Mesenchymal stem cell (in vitro differentiated cells and primary cell): ENCODE measurements around the gene UGT1A8.
"Not testable (repeated sequence)": the region's sequence is repeated elsewhere in the genome, so short reads cannot be mapped to it uniquely, and the experiment has no call there.

Source experiments
- DNase-seq: peaks from one replicate; pipeline ENCODE4 v3.0.0-alpha.2; 2013
- H2AFZ ChIP-seq: one replicate; pipeline ENCODE4 v1.6.1; 2013; ENCODE audit warnings: low read depth, mild to moderate bottlenecking, control low read depth, inconsistent platforms, low read length, moderate library complexity
- H2AK5ac ChIP-seq: 2 replicates; pipeline ENCODE4 v1.6.1; 2013; ENCODE audit warnings: low read length, moderate library complexity, mild to moderate bottlenecking, inconsistent platforms; ENCODE audit not compliant: severe bottlenecking
- H2BK120ac ChIP-seq: one replicate; pipeline ENCODE4 v1.6.1; 2013; ENCODE audit warnings: low read depth, mild to moderate bottlenecking, inconsistent platforms, low read length, moderate library complexity
- H2BK12ac ChIP-seq, 2 experiments: one replicate each; pipeline ENCODE4 v1.6.1; 2013; ENCODE audit warnings: inconsistent platforms in 2 of 2, low read length in 2 of 2, mild to moderate bottlenecking in 2 of 2, moderate library complexity in 2 of 2, control low read depth in 1 of 2
- H2BK15ac ChIP-seq: one replicate; pipeline ENCODE4 v1.6.1; 2013; ENCODE audit warnings: mild to moderate bottlenecking, low read depth, inconsistent platforms; ENCODE audit not compliant: poor library complexity, severe bottlenecking
- H2BK5ac ChIP-seq: 2 replicates; pipeline ENCODE4 v1.6.1; 2013; ENCODE audit warnings: low read depth, mild to moderate bottlenecking, low read length, control low read depth, inconsistent platforms; ENCODE audit not compliant: poor library complexity, severe bottlenecking
- H3K14ac ChIP-seq, 2 experiments: one replicate each; pipeline ENCODE4 v1.6.1; 2013; ENCODE audit warnings: inconsistent platforms in 2 of 2, low read length in 2 of 2, control low read depth in 1 of 2, mild to moderate bottlenecking in 1 of 2, moderate library complexity in 1 of 2
- H3K18ac ChIP-seq, 2 experiments: one replicate each; pipeline ENCODE4 v1.6.1; 2013; ENCODE audit warnings: inconsistent platforms in 2 of 2, low read length in 2 of 2, control low read depth in 1 of 2, low read depth in 1 of 2, mild to moderate bottlenecking in 1 of 2
- H3K23ac ChIP-seq, 2 experiments: one replicate each; pipeline ENCODE4 v1.6.1; 2013; ENCODE audit warnings: inconsistent platforms in 2 of 2, low read length in 2 of 2, mild to moderate bottlenecking in 2 of 2, moderate library complexity in 2 of 2, control low read depth in 1 of 2
- H3K27ac ChIP-seq: 2 replicates; pipeline ENCODE4 v1.5.1; 2013; ENCODE audit warnings: mild to moderate bottlenecking, moderate library complexity, low read length, control low read depth, inconsistent platforms; ENCODE audit not compliant: poor library complexity, severe bottlenecking
- H3K27me3 ChIP-seq, 2 experiments: 2 replicates each; pipeline versions ENCODE4 v1.6.1 to v1.7.0; 2013; ENCODE audit warnings: low read length in 2 of 2, mild to moderate bottlenecking in 2 of 2, moderate library complexity in 2 of 2, control low read depth in 1 of 2, inconsistent platforms in 1 of 2; ENCODE audit not compliant: control insufficient read depth in 1 of 2, insufficient read depth in 1 of 2
- H3K36me3 ChIP-seq, 2 experiments: 2 replicates each; pipeline versions ENCODE4 v1.6.1 to v1.7.0; 2013; ENCODE audit warnings: low read length in 2 of 2, control low read depth in 1 of 2, inconsistent platforms in 1 of 2, low read depth in 1 of 2, mild to moderate bottlenecking in 1 of 2; ENCODE audit not compliant: insufficient read depth in 2 of 2, control insufficient read depth in 1 of 2
- H3K4ac ChIP-seq, 2 experiments: one replicate each; pipeline ENCODE4 v1.6.1; 2013; ENCODE audit warnings: inconsistent platforms in 2 of 2, low read length in 2 of 2, mild to moderate bottlenecking in 2 of 2, moderate library complexity in 2 of 2, control low read depth in 1 of 2, low read depth in 1 of 2
- H3K4me1 ChIP-seq: 2 replicates; pipeline ENCODE4 v1.6.1; 2013; ENCODE audit warnings: low read depth, low read length, control low read depth; ENCODE audit not compliant: control insufficient read depth, insufficient read depth
- H3K4me2 ChIP-seq: 2 replicates; pipeline ENCODE4 v1.6.1; 2013; ENCODE audit warnings: low read length, mild to moderate bottlenecking, inconsistent platforms; ENCODE audit not compliant: poor library complexity, severe bottlenecking
- H3K4me3 ChIP-seq, 2 experiments: 2 replicates each; pipeline versions ENCODE4 v1.5.1 to v1.7.0; 2013; ENCODE audit warnings: low read length in 2 of 2, mild to moderate bottlenecking in 2 of 2, control low read depth in 1 of 2, low read depth in 1 of 2; ENCODE audit not compliant: insufficient read depth in 1 of 2
- H3K79me1 ChIP-seq: replicated peaks from 2 replicates; pipeline ENCODE4 v1.6.1; 2013; ENCODE audit warnings: mild to moderate bottlenecking, control low read depth, low read length, inconsistent platforms; ENCODE audit not compliant: poor library complexity, severe bottlenecking
- H3K9ac ChIP-seq: 2 replicates; pipeline ENCODE4 v1.7.0; 2013; ENCODE audit warnings: mild to moderate bottlenecking, low read length, moderate library complexity
- H3K9me3 ChIP-seq: 2 replicates; pipeline ENCODE4 v1.7.0; 2013; ENCODE audit warnings: mild to moderate bottlenecking, low read length; ENCODE audit not compliant: control insufficient read depth
- H4K8ac ChIP-seq: one replicate; pipeline ENCODE4 v1.6.1; 2013; ENCODE audit warnings: inconsistent platforms, mild to moderate bottlenecking, low read length, moderate library complexity
- H4K91ac ChIP-seq: one replicate; pipeline ENCODE4 v1.6.1; 2013; ENCODE audit warnings: mild to moderate bottlenecking, low read length, inconsistent platforms
- WGBS: methylation state at CpG from one replicate; pipeline ENCODE4 v1.1.7; 2013; ENCODE audit warnings: mixed read lengths; 5-methylcytosine and 5-hydroxymethylcytosine counted together

The UGT1A8 gene

GRCh38 chr2:233627331-233628025, 10.0 kb downstream of the UGT1A8 start:
- Histone ChIP-seq H3K4me3 (no peak overlapping the region), H3K23ac (no peak overlapping the region), H2BK12ac (no peak overlapping the region), H2BK5ac (no peak overlapping the region), H4K91ac (no peak overlapping the region), H2AK5ac (no peak overlapping the region), H3K79me1 (no peaks in the 10 kb centered on the region), H3K4me1 (no peaks in the 10 kb centered on the region), H3K9me3 (peaks cover 18% of the 10 kb centered on the region), H2BK15ac (no peak overlapping the region), H3K27ac (no peak overlapping the region), H3K9ac (no peak overlapping the region), H3K14ac (no peak overlapping the region), H3K4me2 (no peak overlapping the region), H4K8ac (no peak overlapping the region), H3K4ac (no peak overlapping the region), H2AFZ (no peak overlapping the region), H3K27me3 (peaks cover 0 to 8% of the 10 kb centered on the region in 2 experiments), H3K18ac (no peak overlapping the region), H2BK120ac (no peak overlapping the region), H3K36me3 (no peaks in the 10 kb centered on the region)
- DNase-seq: no peak
- 26% methylated on average over 5 of the region's 5 CpGs for WGBS

- H4K8ac ChIP-seq, H2AFZ ChIP-seq, H3K4me1 ChIP-seq, H3K14ac ChIP-seq, H3K4me2 ChIP-seq, H3K27ac ChIP-seq, H2BK15ac ChIP-seq, H3K79me1 ChIP-seq, H3K36me3 ChIP-seq, H2BK5ac ChIP-seq, H3K18ac ChIP-seq, H2AK5ac ChIP-seq, DNase-seq, H3K9ac ChIP-seq, H3K23ac ChIP-seq, H3K4ac ChIP-seq, H3K9me3 ChIP-seq, H2BK120ac ChIP-seq, H2BK12ac ChIP-seq, H4K91ac ChIP-seq, H3K4me3 ChIP-seq, H3K27me3 ChIP-seq: not testable (repeated sequence)
- WGBS: 91% methylated on average over 10 of the region's 10 CpGs
Measured at GRCh38 chr2:233636306-233636705, 18.9 kb downstream of the UGT1A8 start, which contains the start of gene UGT1A10. Gene UGT1A10 (plus strand): TSS chr2:233636448. CDS start chr2:233636523, 75 bp downstream.

GRCh38 chr2:233638836-233639235, 21.4 kb downstream of the UGT1A8 start:
- Histone ChIP-seq H3K27ac (no peak overlapping the region), H3K4me1 (no peaks in the 10 kb centered on the region), H2BK5ac (no peak overlapping the region), H3K9me3 (no peaks in the 10 kb centered on the region), H3K18ac (no peak overlapping the region), H4K91ac (no peak overlapping the region), H3K36me3 (no peaks in the 10 kb centered on the region), H2BK120ac (no peak overlapping the region), H3K4ac (no peak overlapping the region), H3K79me1 (no peaks in the 10 kb centered on the region), H3K4me2 (no peak overlapping the region), H2AFZ (no peak overlapping the region), H4K8ac (no peak overlapping the region), H3K4me3 (no peak overlapping the region), H3K14ac (no peak overlapping the region), H3K23ac (no peak overlapping the region), H2AK5ac (no peak overlapping the region), H2BK12ac (no peak overlapping the region), H3K27me3 (peaks cover 0 to 15% of the 10 kb centered on the region in 2 experiments), H2BK15ac (no peak overlapping the region), H3K9ac (no peak overlapping the region)
- DNase-seq: no peak
- 66% methylated on average over 4 of the region's 5 CpGs for WGBS

- no peak overlapping the region for H3K4me2 ChIP-seq
- H3K27ac ChIP-seq: no peak overlapping the region
- H4K8ac ChIP-seq: no peak overlapping the region
- H3K9ac ChIP-seq: no peak overlapping the region
- no peak overlapping the region for H3K14ac ChIP-seq
- H2AK5ac ChIP-seq: no peak overlapping the region
- H2BK15ac ChIP-seq: no peak overlapping the region
- no peak overlapping the region for H3K4me3 ChIP-seq
- no peak overlapping the region for H2BK12ac ChIP-seq
- no peaks in the 10 kb centered on the region for H3K4me1 ChIP-seq
- H3K36me3 ChIP-seq: no peaks in the 10 kb centered on the region
- H3K23ac ChIP-seq: no peak overlapping the region
- H3K79me1 ChIP-seq: no peaks in the 10 kb centered on the region
- no peak for DNase-seq
- no peak overlapping the region for H2BK5ac ChIP-seq
- no peak overlapping the region for H2BK120ac ChIP-seq
- H3K4ac ChIP-seq: no peak overlapping the region
- H3K27me3 ChIP-seq: peaks cover 0 to 15% of the 10 kb centered on the region in 2 experiments
- no peak overlapping the region for H3K18ac ChIP-seq
- H3K9me3 ChIP-seq: peaks cover 3% of the 10 kb centered on the region
- no peak overlapping the region for H2AFZ ChIP-seq
- H4K91ac ChIP-seq: no peak overlapping the region
Measured at GRCh38 chr2:233639860-233640259, 22.4 kb downstream of the UGT1A8 start.
